Skin epidermis (tissue), 12 donors: Measurements from ENCODE around the gene ABTB2.

Experiments
- H3K27ac ChIP-seq, 21 experiments: fragments of 200-600 bp; sonication (generic) in 11 of 21; one replicate each; pipeline ENCODE4 v1.5.0; 2020; ENCODE audit warnings: mild to moderate bottlenecking in 3 of 21, inconsistent platforms in 2 of 21, moderate library complexity in 2 of 21
- H3K4me3 ChIP-seq, 7 experiments: fragments of 200-600 bp; sonication (generic) in 2 of 7; one replicate each; pipeline ENCODE4 v1.5.0; 2020; ENCODE audit warnings: inconsistent platforms in 2 of 7, mild to moderate bottlenecking in 2 of 7, moderate library complexity in 1 of 7

ABTB2 gene

DNA sequence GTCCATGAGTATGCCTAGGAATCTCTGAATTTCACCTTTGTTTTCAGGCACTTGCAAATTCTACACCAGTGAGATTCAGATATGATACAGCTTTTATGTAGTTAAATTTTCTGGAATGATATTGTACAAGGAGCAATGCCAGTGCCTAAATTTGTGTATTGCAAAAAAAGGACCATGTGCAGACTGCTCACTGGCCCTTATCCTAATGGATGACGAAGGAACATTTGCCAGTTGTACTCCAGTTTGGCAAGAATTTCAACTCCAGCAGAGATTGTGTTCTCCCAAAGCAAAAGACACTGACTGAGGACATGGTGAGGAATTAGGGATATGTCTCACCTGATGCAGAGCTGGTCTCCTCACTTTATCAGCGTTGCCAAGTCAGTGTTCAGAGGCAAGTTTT, 243.8 kb downstream of the ABTB2 start:
- H3K4me3 ChIP-seq = no peak overlapping the region
- H3K27ac ChIP-seq = no peak overlapping the region

DNA sequence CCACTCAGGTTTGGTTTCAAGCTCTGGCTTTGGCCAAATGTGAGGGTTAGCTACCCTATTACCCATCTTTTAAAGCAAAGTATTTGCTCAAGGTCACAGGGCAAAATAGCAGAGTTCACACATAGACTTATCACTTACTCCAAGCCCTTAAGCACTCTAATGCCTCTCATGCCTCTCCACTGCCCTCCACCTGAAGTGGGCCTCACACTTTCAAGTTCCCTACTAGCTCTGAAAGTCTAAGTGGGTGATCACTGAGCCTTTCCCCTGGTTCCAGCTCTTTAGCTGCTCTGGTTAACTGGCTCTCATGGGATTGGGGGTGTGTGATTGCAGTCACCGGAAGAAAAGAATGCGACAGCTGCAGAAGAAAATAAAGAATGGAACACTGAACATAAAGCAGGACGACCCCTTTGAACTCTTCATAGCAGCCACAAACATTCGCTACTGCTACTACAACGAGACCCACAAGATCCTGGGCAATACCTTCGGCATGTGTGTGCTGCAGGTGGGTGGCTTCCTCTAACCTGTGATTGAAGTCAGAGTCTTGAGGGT, 246.0 kb downstream of the ABTB2 start:
- no peak overlapping the region for H3K4me3 ChIP-seq
- H3K27ac ChIP-seq = no peak overlapping the region

DNA sequence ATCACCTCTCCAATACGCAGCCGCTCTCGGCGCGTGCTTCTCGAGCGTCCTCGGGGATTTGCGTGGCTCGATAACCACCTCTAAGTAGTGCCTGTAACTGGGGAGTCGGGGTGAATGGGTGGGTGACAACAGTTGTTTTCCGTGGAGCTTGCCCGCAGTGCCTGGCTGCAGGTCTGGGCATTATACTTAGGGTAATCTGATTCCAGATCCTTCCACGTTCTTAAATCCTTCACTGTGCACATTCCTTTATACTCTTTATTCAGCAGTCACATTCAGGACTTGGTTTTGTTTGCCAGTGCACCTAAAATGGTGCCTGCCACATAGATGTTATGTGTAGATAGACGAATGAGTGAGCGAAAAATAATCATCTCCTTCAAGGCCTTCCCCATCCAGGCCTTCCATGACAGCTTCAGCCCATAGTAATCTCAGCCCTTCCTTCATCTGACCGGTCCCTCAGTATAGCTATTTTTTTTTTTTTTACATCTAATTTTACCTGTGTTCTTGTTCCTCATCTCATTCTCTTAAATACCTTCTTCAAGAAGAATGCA, 251.8 kb downstream of the ABTB2 start:
- Histone ChIP-seq H3K4me3 (peak overlapping the region; percentile 51 to 91 (median 78)), H3K27ac (peak overlapping the region; percentile 21 to 97 (median 93))

DNA sequence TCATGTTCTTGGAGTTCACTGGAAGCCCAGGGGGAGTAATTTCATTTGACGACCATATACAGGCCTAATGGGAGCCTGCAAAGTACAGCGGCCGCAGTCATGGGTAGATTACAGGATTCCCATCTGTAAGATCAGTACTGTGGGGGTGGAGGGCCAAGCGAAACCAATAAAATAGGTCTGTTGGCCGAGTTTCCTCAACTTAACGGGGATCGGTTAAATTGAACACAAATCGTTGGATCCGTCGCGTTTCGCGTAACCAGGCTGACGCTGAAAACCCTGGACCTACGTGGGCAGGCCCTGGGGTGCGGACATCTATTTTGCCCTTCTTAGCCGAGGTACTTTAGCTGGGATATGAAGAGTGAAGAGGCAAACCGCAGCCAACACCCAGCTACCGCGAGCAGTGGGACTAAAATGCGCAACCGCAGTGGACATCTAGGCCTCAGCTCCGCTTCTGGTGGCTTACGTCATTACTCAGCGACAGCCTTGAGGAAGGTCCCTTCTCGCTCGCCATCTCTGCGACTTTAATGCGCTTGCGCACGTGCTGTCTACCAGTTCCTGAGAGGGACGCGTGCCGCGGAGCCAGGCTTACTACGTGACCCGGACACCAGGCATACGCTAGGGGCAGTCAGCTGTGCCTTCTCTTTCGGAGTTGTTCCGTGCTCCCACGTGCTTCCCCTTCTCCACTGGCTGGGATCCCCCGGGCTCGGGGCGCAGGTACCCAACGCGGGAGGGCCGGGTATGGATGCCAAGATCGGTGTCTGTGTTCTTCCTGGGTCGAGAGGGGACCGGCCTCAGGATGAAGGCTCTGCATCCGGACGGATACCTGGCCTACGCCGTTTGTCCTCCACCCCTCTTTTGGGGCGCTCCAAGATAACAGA, 252.5 kb downstream of the ABTB2 start, which contains the start of gene NAT10:
NAT10 (plus strand) TSS at position 551 of the 878 bp plus-strand sequence. CDS start 2,597 bp downstream, outside the sequence.
- Histone ChIP-seq H3K27ac (peak within 1 kb of the TSS; percentile 52 to 97 (median 93)), H3K4me3 (peak within 1 kb of the TSS; percentile 51 to 91 (median 78))

DNA sequence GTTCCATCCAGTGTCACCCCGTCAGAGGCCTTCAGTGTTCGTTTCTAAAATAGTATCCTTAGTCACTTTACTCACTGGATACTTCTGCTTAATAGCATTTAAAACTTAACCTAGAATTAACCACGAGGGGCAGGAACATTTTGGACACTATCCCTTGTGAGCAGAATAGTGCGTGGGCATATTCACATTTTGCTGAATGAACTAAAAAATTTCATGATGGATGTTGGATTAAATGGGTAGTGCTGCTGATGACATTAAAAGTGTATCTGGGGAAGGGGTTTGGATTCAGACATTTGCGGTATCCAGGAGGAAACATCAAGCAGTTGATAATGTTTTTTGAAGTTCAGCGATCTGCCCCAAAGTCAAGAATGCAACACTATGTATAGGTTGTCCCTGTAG, 253.1 kb downstream of the ABTB2 start:
- H3K27ac ChIP-seq = peak overlapping the region; percentile 52 to 97 (median 93)
- H3K4me3 ChIP-seq = peak overlapping the region; percentile 51 to 91 (median 78)
